HepG2 (cell line): Measurements from ENCODE around the gene RFX7.

Experiments used
- CTCF ChIP-seq: sonication (generic); formaldehyde crosslinking; IDR thresholded peaks from 2 replicates; pipeline ENCODE4 v1.5.0; 2020; ENCODE audit warnings: mild to moderate bottlenecking, missing genetic modification reagents, moderate library complexity
- EZH2 ChIP-seq: conservative IDR thresholded peaks from 2 replicates; pipeline ENCODE4 v1.6.1; 2012; ENCODE audit warnings: mild to moderate bottlenecking, low read depth, low read length, moderate library complexity
- MAX ChIP-seq: IDR thresholded peaks from 2 replicates; pipeline ENCODE4 v1.6.1; 2012; ENCODE audit warnings: inconsistent platforms

- TF ChIP-seq MAX (no peak), EZH2 (no peak), CTCF (CRISPR knock-in tag) (no peak)
Measured at GRCh38 chr15:56207092-56207491, 36.6 kb downstream of the RFX7 start.
